Activated CD4-positive, alpha-beta T cell treated with anti-CD3 and anti-CD28 coated beads, Interleukin-2, amount 10 ng/mL, durations not matched to agents 24 days and 14 days (primary cell): Measurements from ENCODE around the gene DMAC1. TPM values are rescaled to one million over a fixed set of nuclear protein-coding genes. Genes with fewer than 3 reads are reported as not detected.

ENCODE experiments used
- DNase-seq: peaks from one replicate; pipeline ENCODE4 v3.0.0; 2022
- H3K27ac Mint-ChIP-seq: one replicate; pipeline ENCODE4 v1.8.0; 2022; ENCODE audit warnings: mild to moderate bottlenecking, mixed read lengths
- H3K27me3 Mint-ChIP-seq: one replicate; pipeline ENCODE4 v1.8.0; 2022; ENCODE audit warnings: mixed read lengths
- H3K36me3 Mint-ChIP-seq: one replicate; pipeline ENCODE4 v1.8.0; 2022; ENCODE audit warnings: low read depth, mild to moderate bottlenecking, mixed read lengths
- H3K4me1 Mint-ChIP-seq: one replicate; pipeline ENCODE4 v1.8.0; 2021; ENCODE audit warnings: mixed read lengths
- H3K4me3 Mint-ChIP-seq: one replicate; pipeline ENCODE4 v1.8.0; 2022; ENCODE audit warnings: mild to moderate bottlenecking, moderate library complexity, mixed read lengths
- H3K9me3 Mint-ChIP-seq: one replicate; pipeline ENCODE4 v1.8.0; 2021; ENCODE audit warnings: mixed read lengths
- intact Hi-C: fragments of 100-400 bp; cut with micrococcal nuclease; formaldehyde crosslinking; loops from one replicate; pipeline ENCODE4 v1.15.1; 2023
- total RNA-seq: library from RNA; stranded (reverse); gene quantifications from 2 replicates; pipeline ENCODE4 v1.2.3, GENCODE V29; 2022

Gene DMAC1
- total RNA-seq, 1 donor from 2014 or later: 44.2 TPM

- DNase-seq: no peak
- peaks cover 3% of the 10 kb centered on the region for H3K9me3 Mint-ChIP-seq
- no peaks in the 10 kb centered on the region for H3K36me3 Mint-ChIP-seq
- no peaks in the 10 kb centered on the region for H3K4me1 Mint-ChIP-seq
- H3K27ac Mint-ChIP-seq: no peak overlapping the region
- peaks cover 11% of the 10 kb centered on the region for H3K27me3 Mint-ChIP-seq
- H3K4me3 Mint-ChIP-seq: no peak overlapping the region
- intact Hi-C loops: no loop called here
Observed at GRCh38 chr9:7770111-7770510, 29.5 kb downstream of the DMAC1 start.

DNA sequence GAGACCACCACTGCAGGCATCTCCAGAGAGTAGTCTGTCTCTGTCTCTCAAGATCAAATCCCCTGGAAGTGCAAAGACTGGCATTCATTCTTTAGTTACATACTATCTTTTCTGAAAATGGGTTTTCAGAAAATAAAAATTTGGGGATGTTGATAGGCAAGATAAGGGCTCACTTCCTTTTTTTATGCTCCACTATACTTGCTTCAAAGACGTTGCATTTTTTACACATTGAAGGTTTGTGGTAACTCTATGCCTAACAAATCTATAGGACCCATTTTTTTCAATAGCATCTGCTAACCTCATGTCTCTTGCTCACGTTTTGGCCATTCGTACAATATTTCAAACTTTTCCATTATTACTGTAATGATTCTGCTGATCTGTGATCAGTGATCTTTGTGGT lies 37.0 kb downstream of the DMAC1 start:
- peaks cover 10% of the 10 kb centered on the region for H3K9me3 Mint-ChIP-seq
- intact Hi-C loops: no loop called here
- H3K27me3 Mint-ChIP-seq: no peaks in the 10 kb centered on the region
- no peak overlapping the region for H3K27ac Mint-ChIP-seq
- no peak overlapping the region for H3K4me3 Mint-ChIP-seq
- no peak for DNase-seq
- peaks cover 2% of the 10 kb centered on the region for H3K4me1 Mint-ChIP-seq
- H3K36me3 Mint-ChIP-seq: no peaks in the 10 kb centered on the region

- peaks cover 24% of the 10 kb centered on the region for H3K9me3 Mint-ChIP-seq
- H3K4me3 Mint-ChIP-seq: no peak overlapping the region
- H3K27ac Mint-ChIP-seq: no peak overlapping the region
- intact Hi-C loops: no loop called here
- no peaks in the 10 kb centered on the region for H3K27me3 Mint-ChIP-seq
- peaks cover 11% of the 10 kb centered on the region for H3K36me3 Mint-ChIP-seq
- no peak for DNase-seq
- H3K4me1 Mint-ChIP-seq: peaks cover 14% of the 10 kb centered on the region
Observed at GRCh38 chr9:7760014-7760415, 39.6 kb downstream of the DMAC1 start.

DNA sequence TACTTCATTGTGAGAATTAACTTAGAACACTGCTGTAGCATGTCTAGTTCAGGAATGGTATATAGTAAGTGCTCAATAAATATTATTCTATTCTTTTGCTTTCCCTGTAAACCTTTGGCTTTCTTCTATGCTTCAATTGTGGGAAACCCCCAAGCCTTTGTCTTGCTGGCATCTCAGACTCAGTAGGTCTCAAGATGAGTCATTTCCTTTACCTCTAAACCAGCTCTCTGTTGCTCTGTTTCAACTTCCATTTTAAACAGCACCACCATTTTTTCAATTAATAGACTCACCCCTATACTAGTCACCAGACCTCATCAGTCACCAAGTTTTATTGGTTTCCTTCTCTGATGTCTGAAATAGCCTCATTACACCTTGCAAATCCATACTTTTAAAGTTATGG lies 43.5 kb downstream of the DMAC1 start:
- H3K36me3 Mint-ChIP-seq: peaks cover 12% of the 10 kb centered on the region

DNA sequence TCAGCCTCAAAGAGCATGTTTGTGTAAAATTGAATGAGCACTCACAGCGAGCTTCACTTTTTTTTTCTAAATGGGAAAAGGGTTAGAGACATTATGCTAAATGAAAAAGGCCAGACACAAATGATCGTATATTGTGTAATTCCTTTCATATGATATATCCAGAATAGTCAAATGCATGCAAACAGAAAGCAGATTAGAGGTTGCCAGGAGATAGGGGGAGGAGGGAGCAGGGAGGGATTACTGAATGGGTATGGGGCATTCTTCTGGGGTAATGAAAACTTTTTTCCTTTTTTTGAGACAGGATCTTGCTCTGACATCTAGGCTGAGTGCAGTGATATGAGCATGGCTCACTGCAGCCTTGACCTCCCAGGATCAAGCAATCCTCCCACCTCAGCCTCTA lies 47.1 kb downstream of the DMAC1 start:
- intact Hi-C loops: no loop called here
- Mint-ChIP-seq H3K27me3 (peaks cover 16% of the 10 kb centered on the region), H3K9me3 (peaks cover 36% of the 10 kb centered on the region), H3K36me3 (peaks cover 11% of the 10 kb centered on the region), H3K4me1 (peaks cover 20% of the 10 kb centered on the region), H3K27ac (no peak overlapping the region), H3K4me3 (no peak overlapping the region)
- no peak for DNase-seq

More for the DNA sequence above, 43.5 kb downstream of the DMAC1 start:
- DNase-seq: peak; percentile 80
- peaks cover 1% of the 10 kb centered on the region for H3K27me3 Mint-ChIP-seq
- intact Hi-C loops: loop anchor here (1.0 kb wide), 2 partner anchors 43 to 220 kb away; partner anchors contain the start of gene DMAC1
- peaks cover 22% of the 10 kb centered on the region for H3K4me1 Mint-ChIP-seq
- H3K4me3 Mint-ChIP-seq: peak overlapping the region; percentile 39
- peaks cover 34% of the 10 kb centered on the region for H3K9me3 Mint-ChIP-seq
- peak overlapping the region; percentile 84 for H3K27ac Mint-ChIP-seq
